Heart left ventricle (tissue), 13 donors: ENCODE results near the gene KRT40.

Experiments
- POLR2A ChIP-seq, 2 donors: fragments of 450-650 bp; IDR thresholded peaks; one replicate each; pipeline ENCODE4 v1.6.1; 2017; ENCODE audit warnings: antibody characterized with exemption in 2 of 2, mild to moderate bottlenecking in 2 of 2, moderate library complexity in 2 of 2
- TF ChIP-seq, protein P1 (sequence below), 12 donors: fragments of 200-600 bp; sonication (generic) in 4 of 12; IDR thresholded peaks; one replicate each; pipeline versions ENCODE4 v1.5.0 to v1.8.0; 2018 to 2022; ENCODE audit warnings: antibody characterized with exemption in 12 of 12, mild to moderate bottlenecking in 5 of 12
- donor health status: ischemic (EF 13 %, LVEDD 7.1; RV severe dilation, severe dysfunction).
- donor health status: DM: no; HTN: yes; CAD: no.
- donor health status: DM: no; HTN: no; CAD: no.
- donor health status: ischemic (EF 25% LVEDD 6.9; RV normal size, moderate dysfunction).
- donor health status: ischemic (EF 25% LVEDD 5.7; RV mildly dilated, moderate dysfunction).
- donor health status: ischemic (EF 35%, LVEDD 5.7; RV mildly dilated, moderate dysfunction).
- donor health status: nonischemic (EF 11% LVEDD 7.7; RV severe dilation, severe dysfunction).
- donor health status: DM: yes; HTN: yes; CAD: no.
- donor health status: PGD.
- donor health status: ischemic (EF 29% LVEDD 5.4; RV normal size, mild dysfunction).
- donor health status: nonischemic (EF 23%, LVEDD 6.1; RV moderate dilation, normal function).

- TF ChIP-seq POLR2A (IDR thresholded peaks at IDR 0.05): no peak
- TF ChIP-seq, protein P1, sequence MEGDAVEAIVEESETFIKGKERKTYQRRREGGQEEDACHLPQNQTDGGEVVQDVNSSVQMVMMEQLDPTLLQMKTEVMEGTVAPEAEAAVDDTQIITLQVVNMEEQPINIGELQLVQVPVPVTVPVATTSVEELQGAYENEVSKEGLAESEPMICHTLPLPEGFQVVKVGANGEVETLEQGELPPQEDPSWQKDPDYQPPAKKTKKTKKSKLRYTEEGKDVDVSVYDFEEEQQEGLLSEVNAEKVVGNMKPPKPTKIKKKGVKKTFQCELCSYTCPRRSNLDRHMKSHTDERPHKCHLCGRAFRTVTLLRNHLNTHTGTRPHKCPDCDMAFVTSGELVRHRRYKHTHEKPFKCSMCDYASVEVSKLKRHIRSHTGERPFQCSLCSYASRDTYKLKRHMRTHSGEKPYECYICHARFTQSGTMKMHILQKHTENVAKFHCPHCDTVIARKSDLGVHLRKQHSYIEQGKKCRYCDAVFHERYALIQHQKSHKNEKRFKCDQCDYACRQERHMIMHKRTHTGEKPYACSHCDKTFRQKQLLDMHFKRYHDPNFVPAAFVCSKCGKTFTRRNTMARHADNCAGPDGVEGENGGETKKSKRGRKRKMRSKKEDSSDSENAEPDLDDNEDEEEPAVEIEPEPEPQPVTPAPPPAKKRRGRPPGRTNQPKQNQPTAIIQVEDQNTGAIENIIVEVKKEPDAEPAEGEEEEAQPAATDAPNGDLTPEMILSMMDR (IDR thresholded peaks at IDR 0.05): no peak
These were observed 13.2 kb upstream of the KRT40 start for GRCh38 chr17:40997361-40997760.
